Measurements from ENCODE around the gene TMEM19.

Gene TMEM19

DNA sequence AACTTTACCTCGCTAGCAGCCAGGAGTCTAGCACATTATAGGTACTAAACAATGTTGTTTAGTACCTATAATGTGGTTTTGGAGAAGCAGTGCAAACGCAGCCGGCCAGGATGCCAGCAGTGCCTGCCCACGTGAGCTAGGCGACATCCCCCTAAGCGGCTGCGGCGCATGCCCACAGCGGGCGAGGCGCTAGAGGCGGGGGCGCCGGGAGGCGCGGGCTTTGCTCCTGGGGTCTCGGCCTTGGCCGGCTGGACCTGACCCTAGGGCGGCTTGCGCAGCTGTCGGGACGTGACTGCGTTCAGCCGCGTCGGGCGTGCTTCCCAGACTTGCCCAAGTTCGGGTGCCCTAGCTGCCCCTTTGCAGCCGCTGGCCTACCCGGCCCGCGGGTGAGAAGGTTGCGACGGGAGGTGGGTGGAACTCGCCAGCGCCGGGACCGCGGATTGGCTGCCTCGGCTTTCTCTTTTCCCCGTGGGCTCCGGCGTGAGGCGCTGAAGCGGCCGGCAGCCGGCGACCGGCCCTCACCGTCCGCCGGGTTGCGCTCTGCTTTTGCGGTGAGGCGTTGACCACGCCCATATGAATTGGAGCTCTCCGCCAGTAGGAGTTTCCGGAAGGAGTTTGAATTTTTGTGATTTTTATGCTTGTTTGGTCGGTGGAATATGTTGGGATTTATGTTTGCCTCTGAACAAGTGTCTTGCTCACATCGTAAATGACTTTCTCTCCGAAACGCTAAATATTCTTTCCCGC is at the start of gene TMEM19:
Gene TMEM19, plus strand, starts transcription at position 169 of the 744 bp plus-strand sequence. CDS start 599 bp downstream, outside the sequence.
- peak; percentile 27 to 49 for DNase-seq (ENCODE audit: low read depth in 2 of 2)

DNA sequence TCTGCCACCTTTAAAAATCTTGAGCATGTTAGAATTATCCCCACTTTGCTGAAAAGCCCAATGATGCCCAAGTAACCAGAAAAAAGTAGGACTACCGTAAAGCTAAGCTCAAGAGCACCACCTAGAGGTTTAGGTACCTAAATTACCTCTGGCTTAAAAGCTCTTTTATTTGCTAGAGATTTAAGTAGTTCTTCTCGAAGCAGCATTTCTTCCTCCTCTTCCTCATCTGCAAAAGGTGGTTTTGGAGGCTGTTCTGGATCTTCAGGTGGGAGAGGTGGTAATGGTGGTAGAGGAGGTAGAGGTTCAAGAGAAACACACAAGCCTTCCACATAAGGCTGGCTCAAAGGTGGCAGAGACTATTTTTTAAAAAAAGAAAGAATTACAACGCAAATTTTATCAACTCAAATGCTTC is 49.2 kb upstream of the TMEM19 start:
- no peak for DNase-seq (ENCODE audit: low read depth in 2 of 2)

DNA sequence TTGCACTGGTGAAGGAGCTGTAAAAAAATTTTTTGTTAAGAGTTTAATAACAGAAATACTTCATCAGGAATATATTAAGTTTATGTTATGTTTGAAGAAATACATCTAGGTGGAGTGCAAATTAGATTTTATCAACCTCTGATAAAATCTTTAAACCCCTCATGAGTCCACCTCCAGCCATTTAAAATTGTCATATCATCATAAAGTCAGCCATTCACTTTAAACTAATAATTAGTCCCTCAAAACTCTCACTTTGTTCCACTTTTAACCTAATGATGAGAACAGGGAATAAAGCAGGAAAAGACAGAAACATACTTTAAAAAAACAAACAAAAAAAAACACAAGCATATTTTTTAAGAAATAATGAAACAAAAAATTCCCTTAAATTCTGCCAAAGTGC is 47.4 kb upstream of the TMEM19 start:
- DNase-seq (ENCODE audit: low read depth in 2 of 2) = no peak

DNA sequence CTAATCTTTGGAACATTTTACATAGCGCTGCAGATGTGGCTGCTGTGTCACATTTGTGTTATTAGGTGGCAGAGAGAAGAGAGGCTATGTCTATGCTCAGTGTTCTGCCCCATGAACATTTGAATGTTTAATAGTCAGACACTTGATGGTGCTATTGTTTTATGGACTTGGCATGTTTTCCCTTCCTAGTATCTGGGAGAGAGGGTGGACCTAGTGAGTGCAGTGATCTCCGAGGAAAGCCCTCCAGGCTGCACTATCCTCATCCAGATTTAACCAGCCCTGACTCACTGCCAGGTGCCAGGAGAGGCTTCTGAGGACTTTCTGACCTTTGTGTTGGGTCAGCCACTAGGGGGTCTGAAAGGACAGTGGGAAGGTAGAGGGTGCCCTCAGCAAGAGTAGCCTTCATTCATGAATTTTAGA is 46.5 kb upstream of the TMEM19 start:
- no peak for DNase-seq (ENCODE audit: low read depth in 2 of 2)

DNA sequence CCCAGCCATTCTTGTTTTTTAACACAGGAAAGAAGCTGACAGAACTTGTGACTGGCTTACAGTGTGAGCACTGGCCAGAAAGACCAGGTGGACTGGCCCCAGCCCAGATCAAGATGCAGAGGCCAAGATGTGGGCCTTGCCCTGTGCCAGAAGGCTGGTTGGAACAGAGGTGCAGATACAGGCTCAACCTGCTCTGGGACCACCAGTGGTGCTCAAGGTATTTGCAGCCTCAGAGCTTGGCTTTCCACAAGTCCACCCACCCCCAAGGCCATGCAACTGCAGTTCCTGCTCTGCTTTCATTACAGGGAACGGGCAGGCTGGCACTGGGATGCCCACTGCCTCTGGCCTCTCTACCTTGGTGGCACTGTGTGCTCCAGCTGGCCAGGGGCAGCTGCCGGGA is 45.6 kb upstream of the TMEM19 start:
- DNase-seq (ENCODE audit: low read depth in 2 of 2) = no peak

DNA sequence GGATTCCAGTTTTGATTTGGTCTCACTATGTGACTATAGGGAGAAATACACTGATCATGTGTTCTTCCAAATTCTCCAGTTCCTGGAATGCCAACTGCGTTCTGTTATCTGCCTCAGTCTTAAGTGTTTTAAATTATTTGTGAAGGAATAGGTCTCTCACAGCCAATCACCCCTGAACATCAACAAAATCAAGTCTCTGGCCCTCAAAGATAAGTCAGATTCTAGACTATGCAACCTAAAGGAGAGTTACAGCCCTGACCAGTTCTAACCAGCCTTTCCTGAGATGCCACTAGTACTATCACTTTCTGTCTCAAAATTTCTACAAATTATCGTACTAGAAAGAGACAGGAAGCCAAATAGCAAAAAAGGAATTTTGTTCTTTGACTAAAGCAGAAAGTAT is 44.5 kb upstream of the TMEM19 start:
- DNase-seq (ENCODE audit: low read depth in 2 of 2) = no peak

DNA sequence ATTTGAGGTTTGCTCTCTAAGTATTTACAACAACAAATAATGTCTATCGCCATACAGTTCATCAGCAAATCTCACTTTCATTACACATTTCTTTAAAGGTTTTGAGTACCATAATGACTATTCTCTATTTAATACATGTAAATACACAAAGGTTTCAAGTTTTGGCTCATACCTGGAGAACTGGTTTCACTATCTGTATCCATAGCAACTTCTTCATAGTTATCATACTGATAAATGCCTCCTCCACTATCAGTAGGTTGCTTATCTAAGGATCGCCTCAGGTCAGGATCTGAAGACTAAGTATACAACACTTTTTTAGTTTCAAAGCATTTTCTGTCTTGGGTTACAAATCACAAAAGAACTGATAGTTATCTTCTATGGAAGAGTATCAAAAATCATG is 43.6 kb upstream of the TMEM19 start:
- DNase-seq (ENCODE audit: low read depth in 2 of 2) = no peak

DNA sequence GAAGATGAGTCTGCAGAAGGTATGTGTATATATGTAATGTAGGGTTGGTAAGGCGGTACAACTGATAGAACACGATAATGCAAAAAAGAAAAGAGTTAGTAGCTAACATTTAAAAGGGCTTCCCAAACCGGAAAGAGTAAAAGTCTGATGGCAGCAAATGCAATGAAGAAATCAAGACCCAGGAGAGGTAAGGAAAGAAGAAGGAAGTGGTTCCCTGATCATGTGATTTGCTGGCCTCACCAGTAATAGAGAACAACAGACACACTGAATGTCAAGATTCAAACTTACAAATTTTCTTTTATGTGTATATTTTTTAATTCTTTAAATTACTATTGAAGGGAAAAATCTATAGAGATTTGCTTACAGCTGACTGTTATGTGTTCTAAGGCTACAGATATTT is 40.6 kb upstream of the TMEM19 start:
- DNase-seq (ENCODE audit: low read depth in 2 of 2) = no peak

DNA sequence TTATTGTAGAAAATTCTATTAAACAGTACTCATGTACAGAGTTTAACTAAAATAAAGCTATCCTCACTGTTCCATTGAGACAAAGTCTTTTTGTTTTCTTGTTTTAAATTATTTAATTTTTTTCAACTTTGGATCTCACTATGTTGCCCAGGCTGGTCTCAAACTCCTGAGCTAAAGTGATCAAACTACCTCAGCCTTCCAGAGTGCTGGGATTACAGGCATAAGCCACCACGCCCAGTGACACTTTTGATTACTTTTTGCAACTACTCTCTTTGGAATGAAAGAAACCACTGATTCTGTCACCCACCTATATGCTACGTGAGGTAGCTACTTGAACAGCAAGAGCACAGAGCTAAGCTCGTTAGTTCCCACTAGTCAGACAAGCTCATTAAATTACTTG is 39.4 kb upstream of the TMEM19 start:
- DNase-seq (ENCODE audit: low read depth in 2 of 2) = no peak

DNA sequence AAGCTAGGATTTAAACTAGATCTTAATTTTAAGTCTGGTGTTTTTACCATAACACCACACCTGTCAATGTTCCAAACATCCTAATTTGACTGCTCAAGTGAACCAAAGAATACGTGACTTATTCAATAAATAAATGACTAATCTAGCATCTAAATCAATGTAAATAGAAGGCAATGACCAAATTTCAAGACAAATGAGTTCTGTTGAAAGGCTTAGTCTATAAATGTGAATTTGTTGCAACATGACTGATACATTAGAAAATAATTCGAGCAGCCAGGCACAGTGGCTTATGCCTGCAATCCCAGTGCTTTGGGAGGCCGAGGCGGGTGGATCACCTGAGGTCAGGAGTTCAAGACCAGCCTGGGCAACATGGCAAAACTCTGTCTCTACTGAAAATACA is 37.3 kb upstream of the TMEM19 start:
- DNase-seq (ENCODE audit: low read depth in 2 of 2) = no peak

DNA sequence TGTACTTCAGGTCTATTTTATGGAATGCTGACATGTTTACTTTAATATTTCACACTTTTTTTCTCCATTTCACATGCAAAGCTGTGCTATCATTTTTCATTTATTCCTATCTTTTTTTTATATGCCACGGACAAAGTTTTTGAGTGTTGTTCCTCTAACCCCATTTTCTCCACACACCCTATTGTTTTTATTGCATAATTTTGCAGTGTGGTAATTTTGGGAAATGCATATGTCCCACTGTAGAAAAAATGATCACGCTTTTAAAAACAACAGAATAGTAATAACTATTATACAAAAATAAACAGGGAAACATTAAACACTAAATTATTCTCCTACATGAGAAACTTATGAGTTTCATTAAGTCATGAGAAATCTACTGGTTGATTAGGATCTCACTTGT is 36.5 kb upstream of the TMEM19 start:
- no peak for DNase-seq (ENCODE audit: low read depth in 2 of 2)

DNA sequence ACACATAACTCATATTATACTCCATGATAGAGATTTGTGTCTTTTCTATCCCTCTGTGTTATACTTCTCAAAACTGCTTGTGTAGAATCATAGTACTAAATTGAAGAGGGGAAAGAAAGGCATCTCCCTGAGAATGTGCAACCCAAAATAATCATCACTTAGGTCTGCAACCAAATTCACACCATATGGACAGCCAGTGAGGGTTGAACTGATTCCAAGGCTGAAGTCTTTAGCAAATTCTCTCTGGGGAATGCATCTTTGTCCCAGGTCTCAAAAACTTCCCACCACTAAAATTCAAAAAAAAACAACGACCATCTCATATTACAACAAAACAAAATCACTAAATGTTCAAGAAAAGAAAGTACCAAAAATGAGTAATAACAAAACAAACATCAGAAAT is 33.2 kb upstream of the TMEM19 start:
- no peak for DNase-seq (ENCODE audit: low read depth in 2 of 2)

DNA sequence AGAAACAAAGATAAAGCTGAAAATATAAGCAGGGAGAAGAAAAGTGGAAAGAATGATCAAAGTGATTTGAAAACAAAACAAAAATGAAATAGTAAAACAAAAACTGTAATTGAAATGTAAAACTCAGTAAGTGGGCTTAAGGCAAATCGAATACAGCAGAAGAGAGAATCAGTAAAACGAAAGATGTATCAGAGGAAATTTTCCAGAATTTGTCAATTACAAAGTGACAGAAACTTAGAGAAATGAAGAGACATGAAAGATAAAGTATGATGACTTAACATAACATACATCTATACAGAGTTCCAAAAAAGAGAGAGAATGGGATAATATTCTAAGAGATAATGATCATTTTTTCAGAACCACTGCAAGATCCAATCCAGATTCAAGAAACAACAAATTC is 32.7 kb upstream of the TMEM19 start:
- no peak for DNase-seq (ENCODE audit: low read depth in 2 of 2)

DNA sequence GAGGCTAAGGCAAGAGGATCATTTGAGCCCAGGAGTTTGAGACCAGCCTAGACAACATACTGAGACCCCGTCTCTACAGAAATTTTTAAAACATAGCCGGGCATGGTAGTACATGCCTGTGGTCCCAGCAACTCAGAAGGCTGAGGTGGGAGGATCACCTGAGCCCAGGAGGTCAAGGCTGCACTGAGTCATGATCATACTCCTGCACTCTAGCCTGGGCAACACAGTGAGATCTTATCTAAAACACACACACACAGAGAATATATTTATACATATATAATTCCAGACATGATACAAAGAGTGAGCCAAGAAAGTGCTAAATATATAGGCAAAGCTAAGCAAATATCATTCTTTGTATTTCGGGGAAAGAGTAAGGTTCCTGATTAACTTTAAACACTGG is 31.7 kb upstream of the TMEM19 start:
- DNase-seq (ENCODE audit: low read depth in 2 of 2) = no peak

DNA sequence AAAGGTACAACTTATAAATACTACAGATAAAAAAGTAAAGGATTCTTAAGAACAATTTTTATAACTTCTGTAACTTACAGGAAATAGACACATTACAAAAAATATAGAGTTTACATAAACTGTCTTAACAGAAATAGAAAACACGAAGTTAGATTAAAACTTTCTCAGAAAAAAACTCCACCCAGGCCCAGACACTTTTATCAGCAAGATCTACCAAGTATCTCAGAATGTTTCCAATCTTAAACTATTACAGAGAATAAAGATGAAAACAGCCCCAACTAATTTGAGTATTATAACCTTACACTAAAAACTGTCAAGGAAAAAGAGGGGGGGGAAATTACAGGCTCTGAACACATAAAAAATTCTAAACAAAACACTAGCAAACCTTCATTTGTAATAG is 30.4 kb upstream of the TMEM19 start:
- no peak for DNase-seq (ENCODE audit: low read depth in 2 of 2)

DNA sequence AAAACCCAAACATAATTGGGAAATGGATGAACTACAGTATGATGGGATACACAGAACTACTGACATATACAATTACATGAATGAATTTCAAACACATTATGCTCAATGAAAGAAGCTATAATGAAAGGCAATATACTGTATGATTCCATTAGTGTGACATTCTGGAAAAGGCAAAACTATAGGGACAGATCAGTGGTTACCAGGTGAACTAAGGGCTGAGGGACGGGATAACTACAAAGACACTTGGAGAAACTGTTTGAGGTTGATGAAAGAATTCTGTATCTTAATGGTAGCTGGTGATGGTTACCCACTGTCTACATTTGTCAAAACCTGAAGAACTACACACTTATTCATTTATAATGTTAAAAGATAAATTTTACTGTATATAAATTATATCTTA is 30.0 kb upstream of the TMEM19 start:
- no peak for DNase-seq (ENCODE audit: low read depth in 2 of 2)

DNA sequence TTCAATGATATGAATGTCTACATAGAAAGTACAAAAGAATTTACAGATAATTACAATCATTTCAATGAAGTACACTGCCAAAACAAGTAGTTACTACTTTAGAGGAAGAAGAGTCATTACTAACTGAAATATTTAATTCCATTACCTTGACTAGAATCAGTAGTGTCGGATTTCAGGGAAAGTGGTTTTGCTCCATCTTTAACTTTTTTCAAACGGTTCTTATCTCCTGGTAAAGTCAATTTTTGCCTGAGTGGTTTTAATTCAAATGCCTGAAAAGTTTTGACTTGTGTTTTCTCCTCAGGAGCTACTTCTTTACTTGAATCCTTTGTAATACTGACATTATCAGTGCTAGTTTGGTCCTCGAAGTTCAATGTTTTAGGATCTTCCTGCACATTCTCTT is 29.1 kb upstream of the TMEM19 start:
- no peak for DNase-seq (ENCODE audit: low read depth in 2 of 2)

DNA sequence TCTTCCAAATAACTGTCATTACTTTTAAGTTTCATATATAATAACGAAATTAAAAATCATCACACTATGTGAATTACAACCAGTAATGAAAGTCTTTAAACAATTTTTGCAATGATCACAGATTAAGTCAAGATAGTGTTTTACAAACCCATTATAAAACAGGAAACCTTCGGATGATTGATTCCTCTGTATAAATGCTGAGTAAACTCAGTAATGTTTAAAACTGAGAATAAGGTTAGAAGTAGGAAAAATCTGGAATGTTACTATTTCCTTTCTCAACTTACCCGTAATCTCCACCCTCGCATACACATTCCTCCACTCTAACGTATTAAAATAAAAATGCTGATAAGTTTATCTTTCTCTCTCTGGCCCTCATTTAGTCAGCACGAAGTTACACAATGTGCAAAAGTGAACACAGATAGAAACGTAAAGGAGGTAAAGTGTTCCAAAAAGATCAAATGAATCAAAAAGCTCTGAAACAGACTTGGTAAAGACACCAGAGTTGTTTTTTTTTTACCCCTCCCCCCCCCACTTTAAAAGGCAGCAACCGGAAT is 23.8 kb upstream of the TMEM19 start:
- no peak for DNase-seq (ENCODE audit: low read depth in 2 of 2)

DNA sequence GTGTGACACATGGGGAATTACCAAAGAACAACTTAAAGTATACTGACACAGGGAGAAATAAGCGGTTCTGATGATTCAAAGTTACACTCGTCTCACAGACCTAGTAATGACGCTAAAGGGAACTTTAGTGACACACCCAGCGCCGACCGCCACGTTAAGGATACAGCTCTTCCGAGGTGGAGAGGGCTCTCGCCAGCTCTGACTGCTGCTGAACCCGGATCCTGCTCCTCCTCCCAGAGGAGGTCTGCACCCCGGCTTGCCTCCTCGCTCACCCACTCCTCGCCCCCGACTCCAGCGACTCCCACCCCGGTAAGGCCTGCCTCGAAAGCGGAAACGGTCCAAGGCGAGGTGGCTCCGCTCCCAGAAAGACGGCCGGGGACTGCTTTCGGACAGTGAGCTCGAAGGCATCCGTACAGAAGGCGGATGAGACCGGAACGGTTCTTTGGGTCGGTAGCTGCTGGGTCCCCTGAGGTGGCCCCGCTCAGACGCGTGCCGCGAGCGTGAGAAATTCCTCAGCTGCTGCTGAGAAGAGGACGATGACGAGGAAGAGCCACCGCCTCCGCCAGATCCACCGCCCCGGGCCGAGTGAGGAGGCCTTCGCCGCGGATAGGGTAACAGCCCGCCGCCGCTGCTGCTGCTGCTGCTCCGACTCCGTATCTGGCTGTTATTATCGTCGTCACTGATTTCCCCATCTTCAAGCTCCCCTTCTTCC is 22.9 kb upstream of the TMEM19 start:
- peak; percentile 24 to 39 for DNase-seq (ENCODE audit: low read depth in 2 of 2)

DNA sequence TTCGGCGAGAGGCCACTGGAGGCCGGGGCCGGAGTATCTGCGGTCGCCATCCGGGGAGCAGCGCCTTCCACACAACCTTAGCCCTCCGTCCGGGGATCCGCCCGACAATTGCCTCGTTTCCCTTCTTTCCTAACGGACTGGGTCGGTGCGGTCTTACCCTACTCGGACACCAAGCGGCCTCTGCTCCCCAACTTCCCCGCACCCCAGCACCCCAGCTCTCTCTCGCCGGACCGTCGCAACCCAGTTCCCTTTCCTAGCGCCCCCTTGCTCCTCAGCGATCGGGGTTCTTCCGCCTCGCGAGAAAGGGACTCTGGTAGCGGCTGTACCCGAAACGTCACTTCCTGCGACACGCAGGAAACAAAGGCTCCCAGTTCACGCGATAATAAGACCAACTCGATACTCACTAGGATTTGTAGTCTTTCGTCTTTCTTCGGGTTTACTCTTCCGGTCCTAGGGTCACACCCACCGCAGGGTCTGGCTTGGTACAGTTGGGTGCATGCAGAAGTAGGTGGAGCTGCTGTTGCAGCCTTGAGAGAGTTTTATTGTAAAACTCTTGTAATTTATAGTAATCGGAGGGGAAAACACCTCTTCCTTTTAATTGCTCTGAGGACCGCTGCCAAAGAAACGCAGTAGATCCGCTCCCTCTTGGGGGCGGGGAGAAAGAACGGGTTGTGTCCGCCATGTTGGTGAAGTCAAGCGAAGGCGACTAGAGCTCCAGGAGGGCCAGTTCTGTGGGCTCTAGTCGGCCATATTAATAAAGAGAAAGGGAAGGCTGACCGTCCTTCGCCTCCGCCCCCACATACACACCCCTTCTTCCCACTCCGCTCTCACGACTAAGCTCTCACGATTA is 22.1 kb upstream of the TMEM19 start, which contains the start of the genes THAP2 and ZFC3H1:
Gene THAP2, plus strand, starts transcription at position 741 of the 850 bp plus-strand sequence. CDS start 209 bp downstream, outside the sequence.
Gene ZFC3H1, minus strand, starts transcription at position 288 of the 850 bp plus-strand sequence. Its CDS starts 238 bp downstream, at position 50.
- DNase-seq (ENCODE audit: low read depth in 2 of 2) = peak; percentile 58 to 68

DNA sequence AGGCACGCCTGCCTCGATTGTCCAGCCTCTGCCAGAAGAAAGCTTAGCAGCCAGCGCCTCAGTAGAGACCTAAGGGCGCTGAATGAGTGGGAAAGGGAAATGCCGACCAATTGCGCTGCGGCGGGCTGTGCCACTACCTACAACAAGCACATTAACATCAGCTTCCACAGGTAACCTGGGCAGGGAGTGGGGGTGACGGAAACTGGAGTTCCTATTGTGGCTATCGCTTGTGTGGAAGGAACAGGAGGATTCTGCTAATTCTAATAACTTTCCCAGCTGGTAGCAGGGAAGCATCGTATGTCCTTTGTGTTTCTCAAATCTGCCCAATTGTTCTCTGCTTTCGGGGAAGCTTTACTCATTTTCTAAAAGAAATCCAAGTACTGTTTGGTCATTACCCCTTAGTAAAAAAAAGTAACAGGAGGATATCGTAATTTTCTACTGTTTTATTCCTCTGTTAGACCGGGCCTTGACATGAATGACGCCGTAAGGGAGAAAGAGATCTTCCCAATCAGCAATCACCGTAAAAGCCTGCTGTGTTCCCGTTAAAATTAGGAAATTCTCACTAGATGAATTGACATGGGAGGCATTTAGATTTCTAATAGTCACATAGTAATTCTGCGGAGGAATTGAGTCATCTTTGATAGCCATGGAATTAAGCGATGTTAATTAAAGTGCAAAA is 21.3 kb upstream of the TMEM19 start:
- DNase-seq (ENCODE audit: low read depth in 2 of 2) = no peak

All from stimulated activated CD4-positive, alpha-beta T cell treated with anti-CD3 and anti-CD28 coated beads, Interleukin-1b, Interleukin-23, amount 100 ng/mL, for 1 hour (primary cell).